Fibroblast of the aortic adventitia (primary cell): ENCODE measurements around the gene SLC66A1. TPM values are rescaled to one million over a fixed set of nuclear protein-coding genes. Genes with fewer than 3 reads are reported as not detected.

ENCODE experiments used
- DNase-seq: peaks from one replicate; pipeline ENCODE4 v3.0.0-alpha.2; 2010; ENCODE audit warnings: low read depth
- H3K4me3 ChIP-seq: 2 replicates; pipeline ENCODE4 v1.5.1; 2011; ENCODE audit warnings: low read depth, mild to moderate bottlenecking, control low read depth, low read length, moderate library complexity
- total RNA-seq: library from RNA; depleted of rRNA; stranded (reverse); fragments of >200 nt; gene quantifications from 2 replicates; pipeline ENCODE4 v1.2.3, GENCODE V29; 2012; ENCODE audit warnings: low replicate concordance
- TF ChIP-seq, protein P1 (sequence below): IDR thresholded peaks from 2 replicates; pipeline ENCODE4 v1.5.1; 2011; ENCODE audit warnings: mild to moderate bottlenecking, low read length, control low read depth, inconsistent platforms; ENCODE audit not compliant: insufficient read depth

The SLC66A1 gene
- total RNA-seq, 1 donor, result 16.9 TPM

DNA sequence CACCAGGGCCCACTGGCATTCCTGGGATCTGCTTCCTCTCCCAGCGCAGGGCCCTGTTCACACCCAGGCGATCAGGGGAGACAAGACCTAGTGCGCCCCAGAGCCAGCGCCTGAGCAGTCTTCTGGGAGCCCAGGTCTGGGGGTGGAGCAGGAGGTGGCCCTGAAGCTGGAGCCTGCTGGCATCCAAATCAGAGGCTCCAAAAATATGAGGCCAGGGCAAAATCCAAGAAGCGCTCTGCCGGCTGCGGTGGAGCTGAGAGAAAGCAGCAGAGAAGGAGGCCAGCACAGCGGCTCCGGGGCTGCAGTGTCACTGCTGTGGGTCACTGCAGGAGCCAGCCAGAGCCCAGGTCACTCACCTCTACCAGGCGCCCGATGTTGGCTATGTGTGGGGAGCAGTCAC is 32.7 kb downstream of the SLC66A1 start:
- H3K4me3 ChIP-seq, result no peak overlapping the region
- DNase-seq, result no peak
- TF ChIP-seq, protein P1, sequence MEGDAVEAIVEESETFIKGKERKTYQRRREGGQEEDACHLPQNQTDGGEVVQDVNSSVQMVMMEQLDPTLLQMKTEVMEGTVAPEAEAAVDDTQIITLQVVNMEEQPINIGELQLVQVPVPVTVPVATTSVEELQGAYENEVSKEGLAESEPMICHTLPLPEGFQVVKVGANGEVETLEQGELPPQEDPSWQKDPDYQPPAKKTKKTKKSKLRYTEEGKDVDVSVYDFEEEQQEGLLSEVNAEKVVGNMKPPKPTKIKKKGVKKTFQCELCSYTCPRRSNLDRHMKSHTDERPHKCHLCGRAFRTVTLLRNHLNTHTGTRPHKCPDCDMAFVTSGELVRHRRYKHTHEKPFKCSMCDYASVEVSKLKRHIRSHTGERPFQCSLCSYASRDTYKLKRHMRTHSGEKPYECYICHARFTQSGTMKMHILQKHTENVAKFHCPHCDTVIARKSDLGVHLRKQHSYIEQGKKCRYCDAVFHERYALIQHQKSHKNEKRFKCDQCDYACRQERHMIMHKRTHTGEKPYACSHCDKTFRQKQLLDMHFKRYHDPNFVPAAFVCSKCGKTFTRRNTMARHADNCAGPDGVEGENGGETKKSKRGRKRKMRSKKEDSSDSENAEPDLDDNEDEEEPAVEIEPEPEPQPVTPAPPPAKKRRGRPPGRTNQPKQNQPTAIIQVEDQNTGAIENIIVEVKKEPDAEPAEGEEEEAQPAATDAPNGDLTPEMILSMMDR, result no peak

GRCh38 chr1:19345391-19345790 is 33.3 kb downstream of the SLC66A1 start:
- TF ChIP-seq, protein P1, result no peak
- no peak overlapping the region for H3K4me3 ChIP-seq
- DNase-seq, result no peak

DNA sequence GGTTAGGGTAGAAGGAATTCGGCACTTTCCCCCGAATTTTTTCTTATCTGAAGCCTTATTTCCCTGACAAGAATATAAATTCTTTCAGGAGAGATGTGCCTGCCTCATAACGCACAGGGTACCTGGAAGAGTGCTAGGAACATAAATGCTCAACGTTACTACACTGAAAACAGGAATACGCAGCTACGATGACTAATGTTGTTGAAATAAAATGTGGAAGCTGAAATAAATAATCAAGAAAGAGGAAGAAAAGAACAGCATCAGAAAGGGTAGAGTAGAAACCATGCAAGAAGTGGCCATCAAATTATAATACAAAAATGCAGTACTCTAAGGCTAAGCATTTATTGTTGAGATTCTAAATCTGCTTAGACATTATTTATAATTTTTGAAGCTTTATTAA is 33.9 kb downstream of the SLC66A1 start:
- no peak overlapping the region for H3K4me3 ChIP-seq
- no peak for DNase-seq
- TF ChIP-seq, protein P1, result no peak

DNA sequence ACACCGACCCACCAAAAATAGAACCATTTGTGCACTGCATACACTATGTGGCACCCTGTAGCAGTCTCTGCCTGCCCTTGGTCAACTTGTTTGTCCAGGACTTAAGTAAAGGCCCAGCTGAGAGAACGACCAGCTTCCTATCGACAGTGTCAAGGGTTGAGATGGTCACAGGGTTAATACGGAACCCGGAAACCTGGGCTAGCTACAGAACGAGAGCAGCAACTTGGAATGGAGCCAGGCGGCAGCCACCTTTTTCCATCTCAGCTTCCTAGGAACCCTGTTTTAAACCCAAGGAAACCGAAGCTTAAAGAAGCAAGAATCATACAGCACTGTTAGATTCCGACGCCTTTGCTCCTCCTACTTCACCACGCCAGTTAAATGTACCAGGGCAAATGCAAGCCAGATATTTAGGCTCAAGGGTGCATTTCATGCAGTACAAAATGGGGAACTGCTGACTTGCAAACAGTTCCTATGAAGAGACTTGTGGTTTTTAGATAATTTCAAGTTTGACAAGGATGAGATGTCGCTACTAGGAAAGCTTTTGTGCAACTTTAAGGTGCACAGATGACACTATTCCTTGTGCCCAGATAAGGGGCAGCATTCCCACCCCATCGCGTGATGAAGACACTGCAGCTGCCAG is 35.5 kb downstream of the SLC66A1 start:
- TF ChIP-seq, protein P1, result no peak
- no peak for DNase-seq
- no peak overlapping the region for H3K4me3 ChIP-seq

- no peak for DNase-seq
- no peak overlapping the region for H3K4me3 ChIP-seq
- TF ChIP-seq, protein P1, result no peak
Measured at GRCh38 chr1:19348441-19349198, 36.5 kb downstream of the SLC66A1 start.

GRCh38 chr1:19349999-19350398 is 37.9 kb downstream of the SLC66A1 start:
- no peak overlapping the region for H3K4me3 ChIP-seq
- no peak for DNase-seq
- TF ChIP-seq, protein P1, result no peak
